Natural killer cell (primary cell): ENCODE results near the gene FBXO36. TPM values are rescaled to one million over a fixed set of nuclear protein-coding genes. Genes with fewer than 3 reads are reported as not detected.

Experiments
- ATAC-seq, 3 donors: fragments of 150-1000 bp in 2 of 3; fragments of 200-7000 bp in 1 of 3; cut with Tn5 transposase; 1 replicate in 1 of 3; 2 replicates in 2 of 3; pipeline ENCODE4 v1.10.0; 2021; ENCODE audit warnings: mild to moderate bottlenecking in 2 of 3, moderate library complexity in 2 of 3
- DNase-seq, 2 donors: peaks; one replicate each; pipeline versions ENCODE4 v3.0.0 to v3.0.0-alpha.2; 2013 to 2021; ENCODE audit warnings: mixed read lengths in 1 of 2
- H3K27ac ChIP-seq: one replicate; pipeline ENCODE4 v1.5.1; 2013; ENCODE audit warnings: mild to moderate bottlenecking, low read length
- H3K27me3 ChIP-seq: one replicate; pipeline ENCODE4 v1.6.1; 2013; ENCODE audit warnings: low read length; ENCODE audit not compliant: control insufficient read depth, insufficient read depth
- H3K36me3 ChIP-seq: one replicate; pipeline ENCODE4 v1.6.1; 2013; ENCODE audit warnings: low read length; ENCODE audit not compliant: control insufficient read depth, insufficient read depth
- H3K4me1 ChIP-seq: one replicate; pipeline ENCODE4 v1.6.1; 2013; ENCODE audit warnings: low read length; ENCODE audit not compliant: control insufficient read depth, insufficient read depth
- H3K4me3 ChIP-seq: one replicate; pipeline ENCODE4 v1.5.1; 2013; ENCODE audit warnings: low read length
- H3K9me3 ChIP-seq: one replicate; pipeline ENCODE4 v1.6.1; 2013; ENCODE audit warnings: low read length; ENCODE audit not compliant: control insufficient read depth, insufficient read depth
- H3K27ac Mint-ChIP-seq, 2 donors: one replicate each; pipeline ENCODE4 v1.8.0; 2022; ENCODE audit warnings: mild to moderate bottlenecking in 2 of 2, mixed read lengths in 2 of 2, moderate library complexity in 1 of 2
- H3K27me3 Mint-ChIP-seq, 2 donors: one replicate each; pipeline ENCODE4 v1.8.0; 2022; ENCODE audit warnings: low read depth in 2 of 2, mixed read lengths in 2 of 2
- H3K36me3 Mint-ChIP-seq: one replicate; pipeline ENCODE4 v1.8.0; 2022; ENCODE audit warnings: mixed read lengths
- H3K4me1 Mint-ChIP-seq, 2 donors: one replicate each; pipeline ENCODE4 v1.8.0; 2022; ENCODE audit warnings: mixed read lengths in 2 of 2
- H3K4me3 Mint-ChIP-seq: one replicate; pipeline ENCODE4 v1.8.0; 2022; ENCODE audit warnings: mild to moderate bottlenecking, moderate library complexity, mixed read lengths
- H3K9me3 Mint-ChIP-seq, 2 donors: one replicate each; pipeline ENCODE4 v1.8.0; 2022; ENCODE audit warnings: mixed read lengths in 2 of 2
- WGBS: methylation state at CpG from one replicate; pipeline ENCODE4 v1.1.7; 2013; ENCODE audit warnings: missing lambda C conversion rate; ENCODE audit not compliant: insufficient coverage; 5-methylcytosine and 5-hydroxymethylcytosine counted together
- intact Hi-C: fragments of 100-400 bp; cut with micrococcal nuclease; formaldehyde crosslinking; loops from one replicate; pipeline ENCODE4 v1.14.2; 2022
- total RNA-seq, 4 donors: library from RNA; stranded (reverse); fragments of 120-200 nt in 1 of 4; gene quantifications; one replicate each; pipeline versions ENCODE4 v1.2.3 to v1.2.4, GENCODE V29; 2013 to 2022
- TF ChIP-seq, protein P1 (sequence below): fragments of 200-600 bp; IDR thresholded peaks from one replicate; pipeline ENCODE4 v1.8.0; 2022; ENCODE audit warnings: antibody characterized with exemption

Gene FBXO36
- total RNA-seq, 3 donors from 2014 or later (not counting 1 experiment from before 2014, with no cell fraction given) = 1.2 to 1.8 (median 1.5) TPM

DNA sequence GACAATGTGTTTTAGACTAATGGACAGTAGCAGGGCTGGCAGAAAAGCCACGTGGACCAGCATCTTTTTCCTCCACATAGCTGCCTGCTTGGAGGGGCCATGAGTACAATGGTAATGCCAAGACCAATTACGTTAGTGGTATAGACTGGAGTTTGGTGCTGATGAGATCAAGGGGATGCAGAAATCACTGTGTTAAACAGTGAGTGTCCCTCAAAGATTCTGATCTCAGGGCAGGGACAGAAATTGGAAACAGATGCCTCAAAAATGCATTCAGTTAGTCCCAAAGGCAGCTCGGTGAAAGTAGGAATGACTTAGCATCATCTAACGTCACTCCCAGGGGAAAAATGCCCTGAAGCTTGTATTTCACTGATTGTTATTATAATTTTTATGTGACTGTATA lies 74.0 kb downstream of the FBXO36 start:
- H3K36me3 ChIP-seq = no peaks in the 10 kb centered on the region
- H3K4me3 ChIP-seq = no peak overlapping the region
- TF ChIP-seq, protein P1, sequence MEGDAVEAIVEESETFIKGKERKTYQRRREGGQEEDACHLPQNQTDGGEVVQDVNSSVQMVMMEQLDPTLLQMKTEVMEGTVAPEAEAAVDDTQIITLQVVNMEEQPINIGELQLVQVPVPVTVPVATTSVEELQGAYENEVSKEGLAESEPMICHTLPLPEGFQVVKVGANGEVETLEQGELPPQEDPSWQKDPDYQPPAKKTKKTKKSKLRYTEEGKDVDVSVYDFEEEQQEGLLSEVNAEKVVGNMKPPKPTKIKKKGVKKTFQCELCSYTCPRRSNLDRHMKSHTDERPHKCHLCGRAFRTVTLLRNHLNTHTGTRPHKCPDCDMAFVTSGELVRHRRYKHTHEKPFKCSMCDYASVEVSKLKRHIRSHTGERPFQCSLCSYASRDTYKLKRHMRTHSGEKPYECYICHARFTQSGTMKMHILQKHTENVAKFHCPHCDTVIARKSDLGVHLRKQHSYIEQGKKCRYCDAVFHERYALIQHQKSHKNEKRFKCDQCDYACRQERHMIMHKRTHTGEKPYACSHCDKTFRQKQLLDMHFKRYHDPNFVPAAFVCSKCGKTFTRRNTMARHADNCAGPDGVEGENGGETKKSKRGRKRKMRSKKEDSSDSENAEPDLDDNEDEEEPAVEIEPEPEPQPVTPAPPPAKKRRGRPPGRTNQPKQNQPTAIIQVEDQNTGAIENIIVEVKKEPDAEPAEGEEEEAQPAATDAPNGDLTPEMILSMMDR = no peak
- Mint-ChIP-seq H3K27ac (no peak overlapping the region), H3K9me3 (no peaks in the 10 kb centered on the region), H3K4me1 (no peaks in the 10 kb centered on the region), H3K4me3 (no peak overlapping the region), H3K36me3 (no peaks in the 10 kb centered on the region), H3K27me3 (no peaks in the 10 kb centered on the region)
- H3K27me3 ChIP-seq = no peaks in the 10 kb centered on the region
- H3K4me1 ChIP-seq = no peaks in the 10 kb centered on the region
- H3K27ac ChIP-seq = no peak overlapping the region
- no peak for DNase-seq
- intact Hi-C loops = no loop called here
- ATAC-seq = no peak
- WGBS = 93% methylated on average over 4 of the region's 4 CpGs
- no peaks in the 10 kb centered on the region for H3K9me3 ChIP-seq

- H3K4me3 Mint-ChIP-seq = no peak overlapping the region
- DNase-seq = no peak
- Histone ChIP-seq H3K27me3 (no peaks in the 10 kb centered on the region), H3K9me3 (no peaks in the 10 kb centered on the region), H3K4me1 (no peaks in the 10 kb centered on the region), H3K27ac (no peak overlapping the region), H3K36me3 (no peaks in the 10 kb centered on the region), H3K4me3 (no peak overlapping the region)
- no peaks in the 10 kb centered on the region for H3K36me3 Mint-ChIP-seq
- WGBS = 94% methylated on average over 3 of the region's 3 CpGs
- intact Hi-C loops = no loop called here
- H3K27ac Mint-ChIP-seq = no peak overlapping the region
- H3K27me3 Mint-ChIP-seq = no peaks in the 10 kb centered on the region
- H3K4me1 Mint-ChIP-seq = no peaks in the 10 kb centered on the region
- no peaks in the 10 kb centered on the region for H3K9me3 Mint-ChIP-seq
- ATAC-seq = no peak
- TF ChIP-seq, protein P1 = no peak
Measured at GRCh38 chr2:229997565-229997964, 75.3 kb downstream of the FBXO36 start.

- H3K9me3 Mint-ChIP-seq = no peaks in the 10 kb centered on the region
- WGBS = 66% methylated on average over 4 of the region's 6 CpGs
- H3K4me3 Mint-ChIP-seq = no peak overlapping the region
- H3K27ac Mint-ChIP-seq = no peak overlapping the region
- Histone ChIP-seq H3K27me3 (no peaks in the 10 kb centered on the region), H3K27ac (no peak overlapping the region), H3K9me3 (no peaks in the 10 kb centered on the region), H3K4me1 (no peaks in the 10 kb centered on the region), H3K36me3 (no peaks in the 10 kb centered on the region), H3K4me3 (no peak overlapping the region)
- ATAC-seq = no peak
- no peaks in the 10 kb centered on the region for H3K36me3 Mint-ChIP-seq
- H3K27me3 Mint-ChIP-seq = no peaks in the 10 kb centered on the region
- intact Hi-C loops = no loop called here
- no peaks in the 10 kb centered on the region for H3K4me1 Mint-ChIP-seq
- TF ChIP-seq, protein P1 = no peak
- DNase-seq = no peak
Measured at GRCh38 chr2:230000118-230000841, 78.0 kb downstream of the FBXO36 start.
